Fibroblast of pulmonary artery (primary cell): ENCODE data around the gene CPNE4.
A peak's percentile ranks its signal among the peaks of the same experiment; 100 is the strongest.

ENCODE experiments used
- DNase-seq: peaks from one replicate; pipeline ENCODE4 v3.0.0-alpha.2; 2010; ENCODE audit warnings: low read depth
- H3K4me3 ChIP-seq: replicated peaks from 2 replicates; pipeline ENCODE4 v1.5.1; 2011; ENCODE audit warnings: low read depth, mild to moderate bottlenecking, control low read depth, low read length, moderate library complexity
- TF ChIP-seq, protein P1 (sequence below): IDR thresholded peaks from 2 replicates; pipeline ENCODE4 v1.5.1; 2011; ENCODE audit warnings: mild to moderate bottlenecking, control low read depth, low read length, inconsistent platforms; ENCODE audit errors: missing control alignments

CPNE4 gene

GRCh38 chr3:131802029-131802428 is 232.8 kb downstream of the CPNE4 start:
- DNase-seq: no peak
- TF ChIP-seq, protein P1, sequence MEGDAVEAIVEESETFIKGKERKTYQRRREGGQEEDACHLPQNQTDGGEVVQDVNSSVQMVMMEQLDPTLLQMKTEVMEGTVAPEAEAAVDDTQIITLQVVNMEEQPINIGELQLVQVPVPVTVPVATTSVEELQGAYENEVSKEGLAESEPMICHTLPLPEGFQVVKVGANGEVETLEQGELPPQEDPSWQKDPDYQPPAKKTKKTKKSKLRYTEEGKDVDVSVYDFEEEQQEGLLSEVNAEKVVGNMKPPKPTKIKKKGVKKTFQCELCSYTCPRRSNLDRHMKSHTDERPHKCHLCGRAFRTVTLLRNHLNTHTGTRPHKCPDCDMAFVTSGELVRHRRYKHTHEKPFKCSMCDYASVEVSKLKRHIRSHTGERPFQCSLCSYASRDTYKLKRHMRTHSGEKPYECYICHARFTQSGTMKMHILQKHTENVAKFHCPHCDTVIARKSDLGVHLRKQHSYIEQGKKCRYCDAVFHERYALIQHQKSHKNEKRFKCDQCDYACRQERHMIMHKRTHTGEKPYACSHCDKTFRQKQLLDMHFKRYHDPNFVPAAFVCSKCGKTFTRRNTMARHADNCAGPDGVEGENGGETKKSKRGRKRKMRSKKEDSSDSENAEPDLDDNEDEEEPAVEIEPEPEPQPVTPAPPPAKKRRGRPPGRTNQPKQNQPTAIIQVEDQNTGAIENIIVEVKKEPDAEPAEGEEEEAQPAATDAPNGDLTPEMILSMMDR: no peak
- no peak overlapping the region for H3K4me3 ChIP-seq

DNA sequence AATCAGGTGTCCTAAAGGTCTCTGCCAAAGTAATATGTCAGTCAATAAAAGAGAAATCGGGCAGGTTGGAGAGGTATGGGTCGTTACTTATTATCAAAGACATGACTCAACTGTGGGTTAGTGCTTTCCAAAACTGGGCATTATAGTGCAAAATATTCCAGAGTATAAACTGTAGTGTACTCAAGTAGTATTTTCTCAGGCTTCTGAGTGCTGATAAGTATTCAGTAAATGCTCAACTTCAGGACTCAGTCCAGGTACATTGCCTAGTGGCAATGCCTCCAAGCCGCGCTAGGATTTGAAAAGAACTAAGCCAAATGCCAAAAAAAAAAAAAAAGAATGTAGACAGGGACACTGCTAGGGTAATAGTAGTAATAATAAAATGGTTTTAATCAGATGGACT is 233.2 kb downstream of the CPNE4 start:
- TF ChIP-seq, protein P1: no peak
- DNase-seq: no peak

DNA sequence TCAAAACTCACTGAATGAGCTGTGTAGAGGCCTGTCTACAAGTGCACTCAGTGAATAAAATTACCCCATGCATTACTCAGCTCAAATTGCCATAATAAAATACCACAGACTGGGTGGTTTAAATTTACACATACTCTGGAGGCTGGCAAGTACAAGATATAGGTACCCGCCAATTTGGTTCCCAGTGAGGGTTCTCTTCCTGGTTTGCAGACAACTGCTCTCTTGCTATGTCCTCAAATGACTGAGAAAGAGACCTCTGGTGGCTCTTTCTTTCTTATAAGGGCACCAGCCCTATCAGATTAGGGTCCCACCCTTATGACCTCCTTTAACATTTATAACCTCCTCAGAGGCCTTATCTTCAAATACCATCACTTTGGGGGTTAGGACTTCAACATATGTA is 237.0 kb downstream of the CPNE4 start:
- no peak for DNase-seq
- TF ChIP-seq, protein P1: no peak
- H3K4me3 ChIP-seq: no peak overlapping the region

More for the DNA sequence above, 233.2 kb downstream of the CPNE4 start:
- H3K4me3 ChIP-seq: no peak overlapping the region

DNA sequence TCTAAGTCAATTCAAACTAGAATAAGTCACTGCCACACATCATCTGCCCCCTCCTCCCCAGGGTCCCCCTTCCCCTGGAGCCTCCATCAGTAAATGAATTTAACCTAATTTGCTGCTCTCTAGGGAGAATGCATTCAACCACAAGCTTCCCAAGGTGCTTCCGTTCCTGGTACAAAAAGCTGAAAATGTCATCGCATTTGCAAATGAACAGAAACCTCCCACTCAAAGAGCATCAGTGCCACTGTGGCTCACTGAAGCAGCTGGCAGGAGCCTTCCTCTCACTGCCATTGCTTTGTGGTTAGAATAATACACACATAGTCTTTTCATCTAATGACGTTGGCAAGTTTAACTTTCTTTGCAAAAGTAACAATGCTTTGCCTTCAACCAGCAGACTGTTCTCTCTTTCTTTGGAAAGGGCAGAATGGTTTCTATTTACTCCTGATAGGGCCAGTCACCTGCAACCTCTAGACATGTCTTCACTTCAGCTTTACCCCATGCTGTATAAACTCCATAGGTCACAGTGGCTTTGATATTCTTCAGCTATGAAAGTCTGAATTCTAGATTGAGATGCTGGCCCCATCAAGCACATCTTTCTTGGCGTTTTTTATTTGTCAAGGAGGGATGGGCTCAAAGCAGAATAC is 238.1 kb downstream of the CPNE4 start:
- TF ChIP-seq, protein P1: no peak
- DNase-seq: no peak

DNA sequence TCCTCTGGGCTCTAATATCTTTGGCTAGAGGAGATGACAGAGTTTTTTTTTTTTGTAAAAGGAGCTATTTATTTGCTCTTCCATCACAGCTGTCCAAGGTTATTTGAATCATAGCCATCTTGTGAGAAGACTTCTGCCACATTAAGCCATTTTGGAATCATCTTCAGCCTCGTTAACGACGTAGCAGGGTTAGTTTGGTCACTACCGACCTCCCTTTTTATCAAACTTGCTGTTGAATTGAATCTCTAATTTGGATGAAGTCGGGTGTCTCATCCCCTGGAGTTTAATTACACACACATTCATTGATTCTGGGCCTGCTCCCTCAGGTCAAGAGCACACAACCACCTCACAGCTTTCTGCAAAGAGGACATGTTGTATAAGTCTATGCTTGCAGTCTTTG is 238.7 kb downstream of the CPNE4 start:
- H3K4me3 ChIP-seq: no peak overlapping the region
- no peak for DNase-seq
- TF ChIP-seq, protein P1: no peak

More for the DNA sequence above, 238.1 kb downstream of the CPNE4 start:
- H3K4me3 ChIP-seq: no peak overlapping the region

- no peak overlapping the region for H3K4me3 ChIP-seq
- TF ChIP-seq, protein P1: no peak
- peak; percentile 28 for DNase-seq
These were observed 239.3 kb downstream of the CPNE4 start for GRCh38 chr3:131795390-131796090.
